Hepatocyte (in vitro differentiated cells): ENCODE results near the gene MYO1D.

ENCODE experiments used
- EZH2 ChIP-seq: fragments of 200-600 bp; sonication (generic); IDR thresholded peaks from 2 replicates; pipeline ENCODE4 v1.6.1; 2016; ENCODE audit warnings: antibody characterized with exemption, mild to moderate bottlenecking, borderline replicate concordance
- TF ChIP-seq, protein P1 (sequence below): fragments of 200-600 bp; sonication (generic); IDR thresholded peaks from 2 replicates; pipeline ENCODE4 v1.5.1; 2016; ENCODE audit warnings: antibody characterized with exemption, mild to moderate bottlenecking; ENCODE audit not compliant: poor library complexity

DNA sequence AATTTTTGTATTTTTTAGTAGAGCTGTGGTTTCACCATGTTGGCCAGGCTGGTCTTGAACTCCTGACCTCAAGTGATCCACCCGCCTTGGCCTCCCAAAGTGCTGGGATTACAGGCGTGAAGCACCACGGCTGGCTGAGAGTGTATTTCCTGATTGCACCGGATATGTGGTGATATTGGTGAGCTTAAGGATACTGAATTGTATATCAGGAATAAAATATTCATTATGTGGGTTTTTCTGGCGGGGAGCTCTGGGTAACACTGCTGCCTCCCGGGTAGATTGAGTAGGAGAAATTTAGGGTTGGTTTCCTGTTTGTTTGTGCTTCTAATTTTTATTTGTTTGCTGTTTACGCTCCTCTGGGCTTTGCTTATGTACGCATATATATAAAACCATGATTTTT lies 43.4 kb upstream of the MYO1D start:
- TF ChIP-seq, protein P1, sequence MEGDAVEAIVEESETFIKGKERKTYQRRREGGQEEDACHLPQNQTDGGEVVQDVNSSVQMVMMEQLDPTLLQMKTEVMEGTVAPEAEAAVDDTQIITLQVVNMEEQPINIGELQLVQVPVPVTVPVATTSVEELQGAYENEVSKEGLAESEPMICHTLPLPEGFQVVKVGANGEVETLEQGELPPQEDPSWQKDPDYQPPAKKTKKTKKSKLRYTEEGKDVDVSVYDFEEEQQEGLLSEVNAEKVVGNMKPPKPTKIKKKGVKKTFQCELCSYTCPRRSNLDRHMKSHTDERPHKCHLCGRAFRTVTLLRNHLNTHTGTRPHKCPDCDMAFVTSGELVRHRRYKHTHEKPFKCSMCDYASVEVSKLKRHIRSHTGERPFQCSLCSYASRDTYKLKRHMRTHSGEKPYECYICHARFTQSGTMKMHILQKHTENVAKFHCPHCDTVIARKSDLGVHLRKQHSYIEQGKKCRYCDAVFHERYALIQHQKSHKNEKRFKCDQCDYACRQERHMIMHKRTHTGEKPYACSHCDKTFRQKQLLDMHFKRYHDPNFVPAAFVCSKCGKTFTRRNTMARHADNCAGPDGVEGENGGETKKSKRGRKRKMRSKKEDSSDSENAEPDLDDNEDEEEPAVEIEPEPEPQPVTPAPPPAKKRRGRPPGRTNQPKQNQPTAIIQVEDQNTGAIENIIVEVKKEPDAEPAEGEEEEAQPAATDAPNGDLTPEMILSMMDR: no peak
- TF ChIP-seq EZH2: no peak
